Measurements from ENCODE around the gene ZFYVE27.

- TF ChIP-seq CTCF (IDR thresholded peaks at IDR 0.05) (no peak), POLR2A (IDR thresholded peaks at IDR 0.05) (no peak)
Measured at GRCh38 chr10:97737770-97738265, 890 bp downstream of the ZFYVE27 start.
